HepG2 (cell line): ENCODE measurements around the gene HAGH. TPM values are rescaled to one million over a fixed set of nuclear protein-coding genes. Genes with fewer than 3 reads are reported as not detected.

Experiments
- IKZF4 ChIP-seq: sonication (generic); formaldehyde crosslinking; IDR thresholded peaks from 2 replicates; pipeline ENCODE4 v1.5.1; 2020; ENCODE audit warnings: borderline replicate concordance, mild to moderate bottlenecking, low read depth, missing genetic modification reagents; ENCODE audit errors: not compliant biosample characterization
- MTA3 ChIP-seq: sonication (generic); formaldehyde crosslinking; IDR thresholded peaks from 2 replicates; pipeline ENCODE4 v1.4.0; 2020; ENCODE audit warnings: missing genetic modification reagents
- SMAD1 ChIP-seq: sonication (generic); formaldehyde crosslinking; IDR thresholded peaks from 2 replicates; pipeline ENCODE4 v1.4.0; 2020; ENCODE audit warnings: missing genetic modification reagents, low read depth, mild to moderate bottlenecking, borderline replicate concordance
- SP4 ChIP-seq: sonication (generic); formaldehyde crosslinking; IDR thresholded peaks from 2 replicates; pipeline ENCODE4 v1.8.1; 2023; ENCODE audit warnings: mild to moderate bottlenecking, missing genetic modification reagents
- TBL1XR1 ChIP-seq: fragments of 150-350 bp; IDR thresholded peaks from 2 replicates; pipeline ENCODE4 v1.6.1; 2014; ENCODE audit warnings: borderline replicate concordance, low read length; ENCODE audit not compliant: partially characterized antibody
- TEAD2 ChIP-seq: sonication (generic); formaldehyde crosslinking; IDR thresholded peaks from 2 replicates; pipeline ENCODE4 v1.9.0; 2021; ENCODE audit warnings: missing genetic modification reagents
- YEATS4 ChIP-seq: sonication (generic); formaldehyde crosslinking; IDR thresholded peaks from 2 replicates; pipeline ENCODE4 v1.4.0; 2020; ENCODE audit warnings: missing genetic modification reagents, borderline replicate concordance
- ZBTB20 ChIP-seq: sonication (generic); formaldehyde crosslinking; IDR thresholded peaks from 2 replicates; pipeline ENCODE4 v1.8.1; 2023; ENCODE audit warnings: missing genetic modification reagents, low read depth, mild to moderate bottlenecking, borderline replicate concordance
- ZNF180 ChIP-seq: sonication (generic); formaldehyde crosslinking; IDR thresholded peaks from 2 replicates; pipeline ENCODE4 v1.4.0; 2020; ENCODE audit warnings: low read depth, missing genetic modification reagents, borderline replicate concordance
- ZNF337 ChIP-seq: sonication (generic); formaldehyde crosslinking; IDR thresholded peaks from 2 replicates; pipeline ENCODE4 v1.5.1; 2020; ENCODE audit warnings: missing genetic modification reagents, low read depth, mild to moderate bottlenecking, borderline replicate concordance
- ZNF589 ChIP-seq: sonication (generic); formaldehyde crosslinking; conservative IDR thresholded peaks from 2 replicates; pipeline ENCODE4 v1.8.0; 2022; ENCODE audit warnings: mild to moderate bottlenecking, moderate library complexity, missing genetic modification reagents
- ZNF672 ChIP-seq: sonication (generic); formaldehyde crosslinking; IDR thresholded peaks from 2 replicates; pipeline ENCODE4 v1.8.1; 2022; ENCODE audit warnings: missing genetic modification reagents
- polyA plus RNA-seq, 8 experiments: library from polyadenylated mRNA; depleted of rRNA in 3 of 8; stranded (reverse) in 7 of 8; unstranded in 1 of 8; fragments of >200 nt; fragmentation: Illumina TruSeq in 4 of 8; extraction: Trizol in 4 of 8; gene quantifications; 2 replicates each; pipeline versions ENCODE4 v1.2.1 to v1.2.3, GENCODE V29; 2011 to 2016; ENCODE audit warnings: low read depth in 4 of 8, missing spikeins in 1 of 8, mixed read lengths in 1 of 8; ENCODE audit not compliant: insufficient read depth in 1 of 8
- total RNA-seq, 5 experiments: library from RNA; depleted of rRNA; stranded (reverse); fragments of >200 nt; fragmentation: Illumina TruSeq; extraction: Trizol; gene quantifications; 2 replicates each; pipeline ENCODE4 v1.2.3, GENCODE V29; 2016; ENCODE audit warnings: low read depth in 1 of 5
- TF ChIP-seq, protein P1 (sequence below): sonication (generic); formaldehyde crosslinking; IDR thresholded peaks from 2 replicates; pipeline ENCODE4 v1.5.0; 2020; ENCODE audit warnings: missing genetic modification reagents
- TF ChIP-seq, protein P2 (sequence below): sonication (generic); formaldehyde crosslinking; IDR thresholded peaks from 2 replicates; pipeline ENCODE4 v1.8.0; 2022; ENCODE audit warnings: mild to moderate bottlenecking, missing genetic modification reagents
- TF ChIP-seq, protein P3 (sequence below): sonication (generic); formaldehyde crosslinking; IDR thresholded peaks from 2 replicates; pipeline ENCODE4 v1.5.1; 2020; ENCODE audit warnings: missing genetic modification reagents, mild to moderate bottlenecking, borderline replicate concordance
- TF ChIP-seq, protein P4 (sequence below): fragments of 450-650 bp; IDR thresholded peaks from 2 replicates; pipeline ENCODE4 v1.6.1; 2017; ENCODE audit warnings: mild to moderate bottlenecking
- TF ChIP-seq, protein P5 (sequence below): IDR thresholded peaks from 2 replicates; pipeline ENCODE4 v1.6.1; 2012; ENCODE audit warnings: low read length, improper control_type of control experiment

HAGH gene
- total and polyA plus RNA-seq, 2 of the 13 experiments (the other 11 are each of a cell fraction or from before 2014, with no cell fraction given): 70.4 to 95.4 TPM

DNA sequence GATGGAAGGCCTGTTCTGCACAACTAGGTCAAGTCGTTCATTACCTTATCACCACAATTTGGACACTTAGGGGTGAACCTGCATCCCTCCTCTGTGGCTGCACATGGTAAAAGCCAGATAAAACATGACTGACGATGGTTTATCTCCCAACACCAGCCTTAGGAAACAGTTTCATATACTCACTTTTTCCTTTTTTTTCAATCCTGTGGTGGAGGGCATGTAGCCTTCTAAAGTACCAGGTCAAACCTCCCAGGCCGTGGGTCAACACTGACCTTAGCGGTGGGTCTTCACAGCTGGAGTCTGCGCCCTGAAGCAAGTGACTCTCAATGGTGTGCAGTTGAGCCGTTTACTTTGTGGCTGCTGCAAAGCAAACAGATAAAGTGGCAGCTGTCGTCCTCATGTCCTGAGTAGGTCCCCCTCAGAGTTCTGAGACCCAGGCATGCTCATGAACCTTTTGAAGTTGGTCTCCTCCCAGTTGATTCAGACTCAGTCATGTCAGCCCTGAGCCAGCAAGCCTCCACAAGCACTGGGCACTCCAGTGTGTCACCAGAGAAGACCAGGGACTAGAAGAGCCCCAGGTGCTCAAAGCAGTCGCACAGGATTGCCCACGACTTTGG lies 6.3 kb upstream of the HAGH start (continued):
- TF ChIP-seq ZBTB20 (CRISPR knock-in tag) (peak; percentile 73; the same call in 1 of the 2 replicates), IKZF4 (no peak), SP4 (CRISPR knock-in tag) (no peak; the same call in 1 of the 2 replicates), ZNF337 (no peak), SMAD1 (CRISPR knock-in tag) (no peak), ZNF180 (CRISPR knock-in tag) (no peak), TBL1XR1 (no peak), MTA3 (CRISPR knock-in tag) (no peak), TEAD2 (CRISPR knock-in tag) (no peak), ZNF589 (CRISPR knock-in tag) (no peak), ZNF672 (CRISPR knock-in tag) (no peak), YEATS4 (CRISPR knock-in tag) (peak; percentile 48; the same call in 1 of the 2 replicates)
- TF ChIP-seq, protein P1, sequence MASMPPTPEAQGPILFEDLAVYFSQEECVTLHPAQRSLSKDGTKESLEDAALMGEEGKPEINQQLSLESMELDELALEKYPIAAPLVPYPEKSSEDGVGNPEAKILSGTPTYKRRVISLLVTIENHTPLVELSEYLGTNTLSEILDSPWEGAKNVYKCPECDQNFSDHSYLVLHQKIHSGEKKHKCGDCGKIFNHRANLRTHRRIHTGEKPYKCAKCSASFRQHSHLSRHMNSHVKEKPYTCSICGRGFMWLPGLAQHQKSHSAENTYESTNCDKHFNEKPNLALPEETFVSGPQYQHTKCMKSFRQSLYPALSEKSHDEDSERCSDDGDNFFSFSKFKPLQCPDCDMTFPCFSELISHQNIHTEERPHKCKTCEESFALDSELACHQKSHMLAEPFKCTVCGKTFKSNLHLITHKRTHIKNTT (CRISPR knock-in tag): no peak
- TF ChIP-seq, protein P2, sequence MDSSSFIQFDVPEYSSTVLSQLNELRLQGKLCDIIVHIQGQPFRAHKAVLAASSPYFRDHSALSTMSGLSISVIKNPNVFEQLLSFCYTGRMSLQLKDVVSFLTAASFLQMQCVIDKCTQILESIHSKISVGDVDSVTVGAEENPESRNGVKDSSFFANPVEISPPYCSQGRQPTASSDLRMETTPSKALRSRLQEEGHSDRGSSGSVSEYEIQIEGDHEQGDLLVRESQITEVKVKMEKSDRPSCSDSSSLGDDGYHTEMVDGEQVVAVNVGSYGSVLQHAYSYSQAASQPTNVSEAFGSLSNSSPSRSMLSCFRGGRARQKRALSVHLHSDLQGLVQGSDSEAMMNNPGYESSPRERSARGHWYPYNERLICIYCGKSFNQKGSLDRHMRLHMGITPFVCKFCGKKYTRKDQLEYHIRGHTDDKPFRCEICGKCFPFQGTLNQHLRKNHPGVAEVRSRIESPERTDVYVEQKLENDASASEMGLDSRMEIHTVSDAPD (CRISPR knock-in tag): no peak
- TF ChIP-seq, protein P3, sequence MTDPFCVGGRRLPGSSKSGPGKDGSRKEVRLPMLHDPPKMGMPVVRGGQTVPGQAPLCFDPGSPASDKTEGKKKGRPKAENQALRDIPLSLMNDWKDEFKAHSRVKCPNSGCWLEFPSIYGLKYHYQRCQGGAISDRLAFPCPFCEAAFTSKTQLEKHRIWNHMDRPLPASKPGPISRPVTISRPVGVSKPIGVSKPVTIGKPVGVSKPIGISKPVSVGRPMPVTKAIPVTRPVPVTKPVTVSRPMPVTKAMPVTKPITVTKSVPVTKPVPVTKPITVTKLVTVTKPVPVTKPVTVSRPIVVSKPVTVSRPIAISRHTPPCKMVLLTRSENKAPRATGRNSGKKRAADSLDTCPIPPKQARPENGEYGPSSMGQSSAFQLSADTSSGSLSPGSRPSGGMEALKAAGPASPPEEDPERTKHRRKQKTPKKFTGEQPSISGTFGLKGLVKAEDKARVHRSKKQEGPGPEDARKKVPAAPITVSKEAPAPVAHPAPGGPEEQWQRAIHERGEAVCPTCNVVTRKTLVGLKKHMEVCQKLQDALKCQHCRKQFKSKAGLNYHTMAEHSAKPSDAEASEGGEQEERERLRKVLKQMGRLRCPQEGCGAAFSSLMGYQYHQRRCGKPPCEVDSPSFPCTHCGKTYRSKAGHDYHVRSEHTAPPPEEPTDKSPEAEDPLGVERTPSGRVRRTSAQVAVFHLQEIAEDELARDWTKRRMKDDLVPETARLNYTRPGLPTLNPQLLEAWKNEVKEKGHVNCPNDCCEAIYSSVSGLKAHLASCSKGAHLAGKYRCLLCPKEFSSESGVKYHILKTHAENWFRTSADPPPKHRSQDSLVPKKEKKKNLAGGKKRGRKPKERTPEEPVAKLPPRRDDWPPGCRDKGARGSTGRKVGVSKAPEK (CRISPR knock-in tag): no peak
- TF ChIP-seq, protein P4, sequence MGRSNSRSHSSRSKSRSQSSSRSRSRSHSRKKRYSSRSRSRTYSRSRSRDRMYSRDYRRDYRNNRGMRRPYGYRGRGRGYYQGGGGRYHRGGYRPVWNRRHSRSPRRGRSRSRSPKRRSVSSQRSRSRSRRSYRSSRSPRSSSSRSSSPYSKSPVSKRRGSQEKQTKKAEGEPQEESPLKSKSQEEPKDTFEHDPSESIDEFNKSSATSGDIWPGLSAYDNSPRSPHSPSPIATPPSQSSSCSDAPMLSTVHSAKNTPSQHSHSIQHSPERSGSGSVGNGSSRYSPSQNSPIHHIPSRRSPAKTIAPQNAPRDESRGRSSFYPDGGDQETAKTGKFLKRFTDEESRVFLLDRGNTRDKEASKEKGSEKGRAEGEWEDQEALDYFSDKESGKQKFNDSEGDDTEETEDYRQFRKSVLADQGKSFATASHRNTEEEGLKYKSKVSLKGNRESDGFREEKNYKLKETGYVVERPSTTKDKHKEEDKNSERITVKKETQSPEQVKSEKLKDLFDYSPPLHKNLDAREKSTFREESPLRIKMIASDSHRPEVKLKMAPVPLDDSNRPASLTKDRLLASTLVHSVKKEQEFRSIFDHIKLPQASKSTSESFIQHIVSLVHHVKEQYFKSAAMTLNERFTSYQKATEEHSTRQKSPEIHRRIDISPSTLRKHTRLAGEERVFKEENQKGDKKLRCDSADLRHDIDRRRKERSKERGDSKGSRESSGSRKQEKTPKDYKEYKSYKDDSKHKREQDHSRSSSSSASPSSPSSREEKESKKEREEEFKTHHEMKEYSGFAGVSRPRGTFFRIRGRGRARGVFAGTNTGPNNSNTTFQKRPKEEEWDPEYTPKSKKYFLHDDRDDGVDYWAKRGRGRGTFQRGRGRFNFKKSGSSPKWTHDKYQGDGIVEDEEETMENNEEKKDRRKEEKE: no peak
- TF ChIP-seq, protein P5, sequence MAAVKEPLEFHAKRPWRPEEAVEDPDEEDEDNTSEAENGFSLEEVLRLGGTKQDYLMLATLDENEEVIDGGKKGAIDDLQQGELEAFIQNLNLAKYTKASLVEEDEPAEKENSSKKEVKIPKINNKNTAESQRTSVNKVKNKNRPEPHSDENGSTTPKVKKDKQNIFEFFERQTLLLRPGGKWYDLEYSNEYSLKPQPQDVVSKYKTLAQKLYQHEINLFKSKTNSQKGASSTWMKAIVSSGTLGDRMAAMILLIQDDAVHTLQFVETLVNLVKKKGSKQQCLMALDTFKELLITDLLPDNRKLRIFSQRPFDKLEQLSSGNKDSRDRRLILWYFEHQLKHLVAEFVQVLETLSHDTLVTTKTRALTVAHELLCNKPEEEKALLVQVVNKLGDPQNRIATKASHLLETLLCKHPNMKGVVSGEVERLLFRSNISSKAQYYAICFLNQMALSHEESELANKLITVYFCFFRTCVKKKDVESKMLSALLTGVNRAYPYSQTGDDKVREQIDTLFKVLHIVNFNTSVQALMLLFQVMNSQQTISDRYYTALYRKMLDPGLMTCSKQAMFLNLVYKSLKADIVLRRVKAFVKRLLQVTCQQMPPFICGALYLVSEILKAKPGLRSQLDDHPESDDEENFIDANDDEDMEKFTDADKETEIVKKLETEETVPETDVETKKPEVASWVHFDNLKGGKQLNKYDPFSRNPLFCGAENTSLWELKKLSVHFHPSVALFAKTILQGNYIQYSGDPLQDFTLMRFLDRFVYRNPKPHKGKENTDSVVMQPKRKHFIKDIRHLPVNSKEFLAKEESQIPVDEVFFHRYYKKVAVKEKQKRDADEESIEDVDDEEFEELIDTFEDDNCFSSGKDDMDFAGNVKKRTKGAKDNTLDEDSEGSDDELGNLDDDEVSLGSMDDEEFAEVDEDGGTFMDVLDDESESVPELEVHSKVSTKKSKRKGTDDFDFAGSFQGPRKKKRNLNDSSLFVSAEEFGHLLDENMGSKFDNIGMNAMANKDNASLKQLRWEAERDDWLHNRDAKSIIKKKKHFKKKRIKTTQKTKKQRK: no peak
